ENCODE measurements around the gene CMIP. TPM values are rescaled to one million over a fixed set of nuclear protein-coding genes. Genes with fewer than 3 reads are reported as not detected.

The CMIP gene
- total and polyA plus RNA-seq, 3 donors from 2014 or later = 34.9 to 72.5 (median 42.0) TPM

DNA sequence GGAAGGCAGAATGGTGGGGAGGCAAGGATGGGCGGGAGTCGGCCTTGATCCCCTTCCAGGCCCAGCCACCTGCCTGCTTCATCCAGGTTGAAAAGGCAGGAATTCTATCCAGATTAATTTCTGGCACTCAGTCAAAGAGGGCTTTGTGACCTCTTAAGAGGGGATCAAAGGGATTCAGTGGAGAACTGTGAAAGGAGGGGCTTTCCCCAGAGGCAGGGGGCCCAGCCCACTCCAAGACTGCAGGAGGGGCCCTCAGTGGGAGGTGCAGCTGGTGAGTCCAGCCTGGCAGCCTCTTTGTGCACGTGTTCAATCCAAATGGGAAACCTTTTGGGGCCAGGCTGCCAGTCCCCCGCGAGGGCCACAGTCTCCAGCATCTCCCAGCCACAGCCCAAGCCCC, 186.0 kb downstream of the CMIP start:
- whole genome bisulfite sequencing, 2 donors = 83 to 93% methylated on average over 5 of the region's 5 CpGs
- H3K4me3 ChIP-seq = no peak overlapping the region
- peaks cover 8% of the 10 kb centered on the region for H3K4me1 ChIP-seq
- H3K27ac ChIP-seq = no peak overlapping the region
- TF ChIP-seq POLR2A (IDR thresholded peaks at IDR 0.05) = no peak
- TF ChIP-seq, protein P1, sequence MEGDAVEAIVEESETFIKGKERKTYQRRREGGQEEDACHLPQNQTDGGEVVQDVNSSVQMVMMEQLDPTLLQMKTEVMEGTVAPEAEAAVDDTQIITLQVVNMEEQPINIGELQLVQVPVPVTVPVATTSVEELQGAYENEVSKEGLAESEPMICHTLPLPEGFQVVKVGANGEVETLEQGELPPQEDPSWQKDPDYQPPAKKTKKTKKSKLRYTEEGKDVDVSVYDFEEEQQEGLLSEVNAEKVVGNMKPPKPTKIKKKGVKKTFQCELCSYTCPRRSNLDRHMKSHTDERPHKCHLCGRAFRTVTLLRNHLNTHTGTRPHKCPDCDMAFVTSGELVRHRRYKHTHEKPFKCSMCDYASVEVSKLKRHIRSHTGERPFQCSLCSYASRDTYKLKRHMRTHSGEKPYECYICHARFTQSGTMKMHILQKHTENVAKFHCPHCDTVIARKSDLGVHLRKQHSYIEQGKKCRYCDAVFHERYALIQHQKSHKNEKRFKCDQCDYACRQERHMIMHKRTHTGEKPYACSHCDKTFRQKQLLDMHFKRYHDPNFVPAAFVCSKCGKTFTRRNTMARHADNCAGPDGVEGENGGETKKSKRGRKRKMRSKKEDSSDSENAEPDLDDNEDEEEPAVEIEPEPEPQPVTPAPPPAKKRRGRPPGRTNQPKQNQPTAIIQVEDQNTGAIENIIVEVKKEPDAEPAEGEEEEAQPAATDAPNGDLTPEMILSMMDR (IDR thresholded peaks at IDR 0.05) = no peak
- intact Hi-C loops (cut with DNase I; ENCODE audit: low total_unique reads) = no loop called here
- no peaks in the 10 kb centered on the region for H3K36me3 ChIP-seq (ENCODE audit: low read depth, missing control alignments)
- DNase-seq = no peak
- no peaks in the 10 kb centered on the region for H3K27me3 ChIP-seq
- no peaks in the 10 kb centered on the region for H3K9me3 ChIP-seq

DNA sequence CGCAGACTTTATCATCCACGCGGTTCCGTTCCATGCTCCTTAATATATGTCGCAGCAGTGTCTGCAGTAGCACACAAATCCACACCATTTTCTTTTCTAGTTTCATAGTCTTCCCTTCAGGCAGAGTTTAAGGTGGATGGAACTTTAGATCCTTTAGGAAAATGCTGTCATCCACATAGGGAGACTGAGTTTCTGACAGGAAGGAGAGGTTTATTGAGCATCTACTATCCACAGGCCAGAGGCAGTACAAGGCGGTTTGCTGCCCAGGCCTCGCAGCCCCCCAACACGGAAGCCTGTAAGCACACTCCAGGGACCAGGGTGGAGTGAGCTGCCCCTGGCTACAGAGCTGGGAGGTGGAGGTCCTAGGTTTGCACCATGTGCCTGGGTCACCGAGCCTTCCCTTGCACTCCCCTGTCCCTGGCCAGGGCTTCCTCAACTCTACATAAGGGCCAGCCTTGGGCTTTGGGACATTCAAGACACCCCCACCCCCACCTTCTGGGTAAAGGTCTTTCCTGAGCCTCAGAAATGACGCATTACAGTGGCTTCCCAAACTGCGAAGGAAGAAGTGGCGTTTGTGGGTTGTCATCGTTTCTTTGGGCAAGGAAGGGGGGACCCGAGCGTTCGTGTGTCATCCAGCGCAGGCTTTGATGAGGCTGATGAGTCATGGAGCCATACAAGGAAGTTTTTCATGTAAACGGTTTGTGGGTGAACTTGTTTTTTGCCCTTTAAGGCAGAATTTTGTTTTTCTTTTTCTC, 188.0 kb downstream of the CMIP start:
- Histone ChIP-seq H3K9me3 (no peaks in the 10 kb centered on the region), H3K4me3 (no peak overlapping the region), H3K27ac (no peak overlapping the region), H3K36me3 (ENCODE audit: low read depth, missing control alignments) (no peaks in the 10 kb centered on the region), H3K27me3 (no peaks in the 10 kb centered on the region), H3K4me1 (peaks cover 11% of the 10 kb centered on the region)
- DNase-seq = peak; percentile 25
- TF ChIP-seq POLR2A (IDR thresholded peaks at IDR 0.05) = no peak
- TF ChIP-seq, protein P1 (IDR thresholded peaks at IDR 0.05) = no peak
- intact Hi-C loops (cut with DNase I; ENCODE audit: low total_unique reads) = no loop called here
- 90% methylated on average over 18 of the region's 18 CpGs for WGBS, 2 donors

DNA sequence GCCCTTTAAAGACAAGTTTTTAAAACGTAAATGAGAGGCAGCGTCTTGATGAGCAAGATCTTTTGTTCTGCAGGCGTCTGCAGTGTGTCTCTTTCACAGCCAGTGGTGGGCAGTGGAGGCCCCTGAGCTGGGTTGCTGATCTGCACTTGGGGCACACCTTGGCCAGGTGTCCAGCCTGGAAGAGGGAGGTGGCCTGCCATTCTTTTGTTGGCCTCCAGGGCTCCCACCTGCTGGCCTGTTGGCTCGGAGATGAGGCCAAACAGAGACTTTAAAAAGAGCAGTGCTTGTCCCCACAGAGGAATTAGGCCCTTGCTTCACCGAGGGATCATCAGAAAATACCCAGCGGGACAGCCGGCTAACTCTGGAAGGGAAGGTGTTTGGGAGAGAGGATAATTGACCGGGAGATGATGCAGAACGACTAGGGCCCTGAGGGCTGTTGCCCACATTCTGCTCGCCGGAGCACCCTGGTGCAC, 188.6 kb downstream of the CMIP start:
- H3K9me3 ChIP-seq = no peaks in the 10 kb centered on the region
- no peak overlapping the region for H3K4me3 ChIP-seq
- TF ChIP-seq, protein P1 (IDR thresholded peaks at IDR 0.05) = no peak
- TF ChIP-seq POLR2A (IDR thresholded peaks at IDR 0.05) = no peak
- H3K4me1 ChIP-seq = peaks cover 11% of the 10 kb centered on the region
- no peak overlapping the region for H3K27ac ChIP-seq
- intact Hi-C loops (cut with DNase I; ENCODE audit: low total_unique reads) = no loop called here
- no peaks in the 10 kb centered on the region for H3K27me3 ChIP-seq
- WGBS, 2 donors = 81 to 85% methylated on average over 11 of the region's 11 CpGs
- no peaks in the 10 kb centered on the region for H3K36me3 ChIP-seq (ENCODE audit: low read depth, missing control alignments)
- no peak for DNase-seq

DNA sequence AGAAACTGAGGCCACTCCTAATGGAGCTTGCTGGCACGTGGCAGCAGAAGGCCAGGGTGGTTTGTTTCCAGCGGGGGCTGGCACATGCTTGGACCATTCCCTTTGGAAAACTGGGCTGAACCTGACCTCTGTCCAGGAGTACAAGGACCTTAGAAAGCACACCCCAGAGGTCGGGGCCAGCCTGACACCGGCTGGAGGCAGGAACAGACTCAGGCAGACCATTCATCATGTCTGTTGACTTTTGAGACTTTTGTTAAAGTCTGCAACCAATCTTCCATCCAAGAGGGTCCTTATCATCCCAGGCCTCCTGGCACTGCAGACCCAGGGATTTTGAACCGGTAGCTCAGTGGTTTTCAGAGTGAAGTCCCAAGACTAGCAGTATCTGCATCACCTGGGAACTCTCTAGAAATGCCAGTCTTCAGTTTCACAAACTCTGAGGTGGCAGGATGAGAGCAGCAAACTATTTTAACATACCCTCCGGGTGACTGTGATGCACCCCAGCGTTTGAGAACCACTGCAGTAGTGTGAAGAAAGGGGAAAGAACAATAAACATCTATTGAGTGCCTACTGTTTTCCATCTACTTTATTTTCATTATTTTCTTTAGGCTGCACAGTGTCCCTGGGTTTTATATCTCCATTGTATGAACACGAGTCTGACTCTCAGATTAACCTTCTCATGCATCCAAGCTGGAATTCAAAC, 189.2 kb downstream of the CMIP start:
- DNase-seq = no peak
- no peaks in the 10 kb centered on the region for H3K9me3 ChIP-seq
- H3K27ac ChIP-seq = no peak overlapping the region
- intact Hi-C loops (cut with DNase I; ENCODE audit: low total_unique reads) = no loop called here
- peaks cover 11% of the 10 kb centered on the region for H3K4me1 ChIP-seq
- no peak for TF ChIP-seq POLR2A (IDR thresholded peaks at IDR 0.05)
- TF ChIP-seq, protein P1 (IDR thresholded peaks at IDR 0.05) = no peak
- H3K36me3 ChIP-seq (ENCODE audit: low read depth, missing control alignments) = no peaks in the 10 kb centered on the region
- no peak overlapping the region for H3K4me3 ChIP-seq
- WGBS, 2 donors = 85 to 87% methylated on average over 6 to 8 of the region's 8 CpGs
- H3K27me3 ChIP-seq = no peaks in the 10 kb centered on the region
